HepG2 (cell line): Measurements from ENCODE around the gene RINL. TPM values are rescaled to one million over a fixed set of nuclear protein-coding genes. Genes with fewer than 3 reads are reported as not detected.

Source experiments
- CERS6 ChIP-seq: sonication (generic); formaldehyde crosslinking; IDR thresholded peaks from 2 replicates; pipeline ENCODE4 v1.5.0; 2020; ENCODE audit warnings: missing genetic modification reagents
- DMAP1 ChIP-seq: IDR thresholded peaks from 2 replicates; pipeline ENCODE4 v1.6.1; 2016
- GATAD1 ChIP-seq: IDR thresholded peaks from 2 replicates; pipeline ENCODE4 v1.6.1; 2016; ENCODE audit warnings: missing genetic modification reagents, missing compliant biosample characterization
- KDM6A ChIP-seq: IDR thresholded peaks from 2 replicates; pipeline ENCODE4 v1.6.1; 2016; ENCODE audit warnings: low read depth
- KIAA2018 ChIP-seq: sonication (generic); formaldehyde crosslinking; IDR thresholded peaks from 2 replicates; pipeline ENCODE4 v1.5.0; 2020; ENCODE audit warnings: mild to moderate bottlenecking, missing genetic modification reagents, borderline replicate concordance
- KLF13 ChIP-seq: sonication (generic); formaldehyde crosslinking; IDR thresholded peaks from 2 replicates; pipeline ENCODE4 v1.4.0; 2020; ENCODE audit warnings: mild to moderate bottlenecking, missing genetic modification reagents
- PCBP2 ChIP-seq: fragments of 200-400 bp; formaldehyde crosslinking; optimal IDR thresholded peaks from 2 replicates; pipeline ENCODE3; 2018; ENCODE audit warnings: low read length, low read depth; ENCODE audit not compliant: poor library complexity, severe bottlenecking
- PHF21A ChIP-seq: sonication (generic); formaldehyde crosslinking; IDR thresholded peaks from 2 replicates; pipeline ENCODE4 v1.5.0; 2020; ENCODE audit warnings: mild to moderate bottlenecking, missing genetic modification reagents
- PHF8 ChIP-seq: sonication (generic); formaldehyde crosslinking; IDR thresholded peaks from 2 replicates; pipeline ENCODE4 v1.5.0; 2020; ENCODE audit warnings: missing genetic modification reagents
- PRMT3 ChIP-seq: sonication (generic); formaldehyde crosslinking; IDR thresholded peaks from 2 replicates; pipeline ENCODE4 v1.8.1; 2022; ENCODE audit warnings: low read depth, mild to moderate bottlenecking, moderate library complexity, missing genetic modification reagents, borderline replicate concordance
- THYN1 ChIP-seq: sonication (generic); formaldehyde crosslinking; IDR thresholded peaks from 2 replicates; pipeline ENCODE4 v1.8.1; 2023; ENCODE audit warnings: low read depth, mild to moderate bottlenecking, moderate library complexity, missing genetic modification reagents, borderline replicate concordance
- ZBTB8A ChIP-seq: sonication (generic); formaldehyde crosslinking; IDR thresholded peaks from 2 replicates; pipeline ENCODE4 v1.4.0; 2020; ENCODE audit warnings: mild to moderate bottlenecking, low read depth, missing genetic modification reagents, borderline replicate concordance
- ZNF333 ChIP-seq: sonication (generic); formaldehyde crosslinking; IDR thresholded peaks from 2 replicates; pipeline ENCODE4 v1.4.0; 2020; ENCODE audit warnings: mild to moderate bottlenecking, missing genetic modification reagents, borderline replicate concordance
- ZNF563 ChIP-seq: sonication (generic); formaldehyde crosslinking; IDR thresholded peaks from 2 replicates; pipeline ENCODE4 v1.8.0; 2022; ENCODE audit warnings: mild to moderate bottlenecking, moderate library complexity, missing genetic modification reagents
- ZNF614 ChIP-seq: IDR thresholded peaks from 2 replicates; pipeline ENCODE4 v1.6.1; 2018; ENCODE audit warnings: missing biosample characterization, missing genetic modification reagents, inconsistent platforms, borderline replicate concordance
- ZSCAN20 ChIP-seq: sonication (generic); formaldehyde crosslinking; IDR thresholded peaks from 2 replicates; pipeline ENCODE4 v1.4.0; 2020; ENCODE audit warnings: missing genetic modification reagents, mild to moderate bottlenecking, borderline replicate concordance
- polyA plus RNA-seq, 8 experiments: library from polyadenylated mRNA; depleted of rRNA in 3 of 8; stranded (reverse) in 7 of 8; unstranded in 1 of 8; fragments of >200 nt; fragmentation: Illumina TruSeq in 4 of 8; extraction: Trizol in 4 of 8; gene quantifications; 2 replicates each; pipeline versions ENCODE4 v1.2.1 to v1.2.3, GENCODE V29; 2011 to 2016; ENCODE audit warnings: low read depth in 4 of 8, missing spikeins in 1 of 8, mixed read lengths in 1 of 8; ENCODE audit not compliant: insufficient read depth in 1 of 8
- total RNA-seq, 5 experiments: library from RNA; depleted of rRNA; stranded (reverse); fragments of >200 nt; fragmentation: Illumina TruSeq; extraction: Trizol; gene quantifications; 2 replicates each; pipeline ENCODE4 v1.2.3, GENCODE V29; 2016; ENCODE audit warnings: low read depth in 1 of 5
- TF ChIP-seq, protein P1 (sequence below): sonication (generic); formaldehyde crosslinking; IDR thresholded peaks from 2 replicates; pipeline ENCODE4 v1.5.0; 2020; ENCODE audit warnings: missing genetic modification reagents
- TF ChIP-seq, protein P2 (sequence below): sonication (generic); formaldehyde crosslinking; conservative IDR thresholded peaks from 2 replicates; pipeline ENCODE4 v1.4.0; 2020; ENCODE audit warnings: missing genetic modification reagents

The RINL gene
- total and polyA plus RNA-seq, 2 of the 13 experiments (the other 11 are each of a cell fraction or from before 2014, with no cell fraction given): 11.4 to 18.0 TPM

DNA sequence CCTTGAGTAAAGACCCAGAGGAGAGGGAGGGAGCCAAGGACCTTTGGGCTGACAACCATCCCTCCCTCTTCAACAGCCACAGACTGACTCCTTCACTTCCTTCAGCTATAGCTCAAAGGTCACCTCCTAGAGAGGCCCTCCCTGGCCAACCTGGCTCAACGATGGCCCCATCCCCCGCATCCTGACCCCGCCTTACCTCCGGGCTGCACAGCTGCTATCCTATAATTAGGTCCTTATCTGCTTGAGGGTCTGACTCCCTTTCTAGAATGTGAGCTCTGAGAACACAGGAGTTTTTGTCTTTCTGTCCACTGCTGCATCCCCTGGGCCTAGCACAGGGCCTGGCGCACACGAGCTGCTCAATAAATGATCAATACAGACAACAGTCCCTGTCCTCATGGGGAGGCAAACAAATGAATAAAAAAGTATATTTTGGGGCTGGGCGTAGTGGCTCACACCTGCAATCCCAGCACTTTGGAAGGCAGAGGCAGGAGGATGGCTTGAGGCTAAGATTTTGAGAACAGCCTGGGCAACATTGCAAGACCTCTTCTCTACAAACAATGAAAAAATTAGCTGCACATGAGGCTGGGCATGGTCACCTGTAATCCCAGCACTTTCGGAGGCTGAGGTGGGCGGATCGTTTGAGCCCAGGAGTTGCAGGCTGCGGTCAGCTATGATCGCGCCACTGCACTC lies 58.7 kb downstream of the RINL start (continued):
- TF ChIP-seq PHF21A (CRISPR knock-in tag): peak; percentile 66; the same call in 1 of the 2 replicates
- TF ChIP-seq KLF13: no peak
- TF ChIP-seq PHF8: no peak
- TF ChIP-seq PCBP2: no peak
- TF ChIP-seq, protein P1, sequence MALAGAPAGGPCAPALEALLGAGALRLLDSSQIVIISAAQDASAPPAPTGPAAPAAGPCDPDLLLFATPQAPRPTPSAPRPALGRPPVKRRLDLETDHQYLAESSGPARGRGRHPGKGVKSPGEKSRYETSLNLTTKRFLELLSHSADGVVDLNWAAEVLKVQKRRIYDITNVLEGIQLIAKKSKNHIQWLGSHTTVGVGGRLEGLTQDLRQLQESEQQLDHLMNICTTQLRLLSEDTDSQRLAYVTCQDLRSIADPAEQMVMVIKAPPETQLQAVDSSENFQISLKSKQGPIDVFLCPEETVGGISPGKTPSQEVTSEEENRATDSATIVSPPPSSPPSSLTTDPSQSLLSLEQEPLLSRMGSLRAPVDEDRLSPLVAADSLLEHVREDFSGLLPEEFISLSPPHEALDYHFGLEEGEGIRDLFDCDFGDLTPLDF (CRISPR knock-in tag): no peak
- no peak for TF ChIP-seq KIAA2018 (CRISPR knock-in tag)
- no peak for TF ChIP-seq PRMT3 (CRISPR knock-in tag)
- TF ChIP-seq ZNF333: no peak
- no peak for TF ChIP-seq ZNF614 (CRISPR knock-in tag)
- TF ChIP-seq, protein P2, sequence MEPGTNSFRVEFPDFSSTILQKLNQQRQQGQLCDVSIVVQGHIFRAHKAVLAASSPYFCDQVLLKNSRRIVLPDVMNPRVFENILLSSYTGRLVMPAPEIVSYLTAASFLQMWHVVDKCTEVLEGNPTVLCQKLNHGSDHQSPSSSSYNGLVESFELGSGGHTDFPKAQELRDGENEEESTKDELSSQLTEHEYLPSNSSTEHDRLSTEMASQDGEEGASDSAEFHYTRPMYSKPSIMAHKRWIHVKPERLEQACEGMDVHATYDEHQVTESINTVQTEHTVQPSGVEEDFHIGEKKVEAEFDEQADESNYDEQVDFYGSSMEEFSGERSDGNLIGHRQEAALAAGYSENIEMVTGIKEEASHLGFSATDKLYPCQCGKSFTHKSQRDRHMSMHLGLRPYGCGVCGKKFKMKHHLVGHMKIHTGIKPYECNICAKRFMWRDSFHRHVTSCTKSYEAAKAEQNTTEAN (CRISPR knock-in tag): no peak
- TF ChIP-seq DMAP1 (CRISPR knock-in tag): no peak
- no peak for TF ChIP-seq CERS6 (CRISPR knock-in tag)
- TF ChIP-seq ZNF563 (CRISPR knock-in tag): no peak
- no peak for TF ChIP-seq ZBTB8A (CRISPR knock-in tag)
- no peak for TF ChIP-seq GATAD1
- no peak for TF ChIP-seq ZSCAN20 (CRISPR knock-in tag)
- TF ChIP-seq KDM6A (CRISPR knock-in tag): peak; percentile 67; the same call in 1 of the 2 replicates
- no peak for TF ChIP-seq THYN1 (CRISPR knock-in tag)
